ENCODE data around the gene MNT. TPM values are rescaled to one million over a fixed set of nuclear protein-coding genes. Genes with fewer than 3 reads are reported as not detected.

MNT gene
- total and polyA plus RNA-seq, 2 of the 8 experiments (the other 6 are each of a cell fraction or from before 2014, with no cell fraction given): 5.0 to 17.3 TPM

- TF ChIP-seq JUN (IDR thresholded peaks at IDR 0.05; ENCODE audit: low read depth, low read length): no peak
- peak; percentile 67 for TF ChIP-seq TBP (IDR thresholded peaks at IDR 0.05; ENCODE audit: low read depth, low read length)
- TF ChIP-seq SUZ12 (IDR thresholded peaks at IDR 0.05; ENCODE audit: low read length): no peak
- peak; percentile 78 for TF ChIP-seq ATF2 (IDR thresholded peaks at IDR 0.05; ENCODE audit: low read length)
- TF ChIP-seq POU5F1 (IDR thresholded peaks at IDR 0.05; ENCODE audit: low read depth, low read length): no peak
- no peak for TF ChIP-seq NANOG (IDR thresholded peaks at IDR 0.05; ENCODE audit: insufficient read depth, low read depth, low read length, poor library complexity, severe bottlenecking)
These were observed 764 bp upstream of the MNT start (continued) for GRCh38 chr17:2401426-2402221.
